K562 (cell line): ENCODE data around the gene OOSP2. TPM values are rescaled to one million over a fixed set of nuclear protein-coding genes. Genes with fewer than 3 reads are reported as not detected.

Experiments used
- C11orf30 ChIP-seq: fragments of 450-650 bp; IDR thresholded peaks from 2 replicates; pipeline ENCODE4 v1.6.1; 2016; ENCODE audit warnings: low read depth, mild to moderate bottlenecking
- CEBPB ChIP-seq: fragments of 450-650 bp; IDR thresholded peaks from 2 replicates; pipeline ENCODE4 v1.6.1; 2016; ENCODE audit warnings: missing genetic modification characterization, missing compliant biosample characterization
- GTF2E2 ChIP-seq: fragments of 200-800 bp; sonication (Bioruptor generic); IDR thresholded peaks from 2 replicates; pipeline ENCODE4 v1.6.1; 2016; ENCODE audit warnings: missing genetic modification characterization, missing compliant biosample characterization
- MAFG ChIP-seq: fragments of 450-650 bp; conservative IDR thresholded peaks from 2 replicates; pipeline ENCODE4 v1.6.1; 2016; ENCODE audit warnings: missing genetic modification characterization, missing compliant biosample characterization
- MYC ChIP-seq, 2 experiments: fragments of 250-450 bp in 1 of 2; sonication (Bioruptor Pico) in 1 of 2; IDR thresholded peaks; 2 replicates each; pipeline versions ENCODE4 v1.5.1 to v1.6.1; 2012 to 2021; ENCODE audit warnings: low read depth in 2 of 2, borderline replicate concordance in 1 of 2, improper control_type of control experiment in 1 of 2, low read length in 1 of 2, mild to moderate bottlenecking in 1 of 2, moderate library complexity in 1 of 2
- NFE2 ChIP-seq: IDR thresholded peaks from 2 replicates; pipeline ENCODE4 v1.6.1; 2014; ENCODE audit warnings: antibody characterized with exemption, low read depth
- NUFIP1 ChIP-seq: fragments of 450-650 bp; IDR thresholded peaks from 2 replicates; pipeline ENCODE4 v1.6.1; 2018; ENCODE audit not compliant: partially characterized antibody
- THRA ChIP-seq: fragments of 450-650 bp; IDR thresholded peaks from 2 replicates; pipeline ENCODE4 v1.6.1; 2017; ENCODE audit warnings: mild to moderate bottlenecking, moderate library complexity
- ZBTB12 ChIP-seq: fragments of 250-450 bp; sonication (Bioruptor Pico); IDR thresholded peaks from 2 replicates; pipeline ENCODE4 v1.4.0; 2020
- ZFP36 ChIP-seq: fragments of 150-350 bp; IDR thresholded peaks from 2 replicates; pipeline ENCODE4 v1.6.1; 2018; ENCODE audit warnings: low read length, low read depth; ENCODE audit not compliant: partially characterized antibody
- polyA plus RNA-seq, 8 experiments: library from polyadenylated mRNA; depleted of rRNA in 4 of 8; stranded (reverse) in 5 of 8; unstranded in 3 of 8; fragments of >200 nt; fragmentation: Nextera tagmentation in 2 of 8; fragmentation: Illumina TruSeq in 1 of 8; extraction: Ambion mirVana in 2 of 8; extraction: Trizol in 1 of 8; gene quantifications; 2 replicates each; pipeline versions ENCODE4 v1.2.1 to v1.2.3, GENCODE V29; 2011 to 2014; ENCODE audit warnings: inconsistent platforms in 1 of 8, missing spikeins in 1 of 8
- total RNA-seq, 7 experiments: library from RNA; depleted of rRNA in 6 of 7; stranded (reverse); fragments of >200 nt in 6 of 7; fragmentation: Illumina TruSeq in 2 of 7; extraction: Trizol in 2 of 7; gene quantifications; 2 replicates each; pipeline versions ENCODE4 v1.2.1 to v1.2.3, GENCODE V29; 2011 to 2021; ENCODE audit warnings: low replicate concordance in 1 of 7

OOSP2 gene
- total and polyA plus RNA-seq, 9 of the 15 experiments (the other 6 are each of a cell fraction or from before 2014, with no cell fraction given) = 0.14 to 1.5 (median 0.32) TPM; not detected in 4

GRCh38 chr11:60003729-60004128, 36.5 kb upstream of the OOSP2 start (continued):
- TF ChIP-seq NUFIP1 = no peak
- TF ChIP-seq ZFP36 = peak; percentile 56
- no peak for TF ChIP-seq GTF2E2 (tag)
- TF ChIP-seq CEBPB (tag) = peak; percentile 39; the same call in 1 of the 2 replicates
- peak; percentile 40 for TF ChIP-seq C11orf30
- TF ChIP-seq THRA = no peak
- TF ChIP-seq MAFG (tag) = 0 out of 2 replicates have a peak, but pooled peaks have one; percentile 33
- no peak for TF ChIP-seq MYC (IDR thresholded peaks at IDR 0.05; ENCODE audit: low read depth, low read length)
- TF ChIP-seq MYC (CRISPR knock-in tag; IDR thresholded peaks at IDR 0.05; ENCODE audit: borderline replicate concordance, low read depth) = no peak
- peak; percentile 66 for TF ChIP-seq NFE2
- TF ChIP-seq ZBTB12 = no peak
